ENCODE measurements around the gene ACSS1.

- TF ChIP-seq CTCF (IDR thresholded peaks at IDR 0.05) (peak; percentile 62), ZFX (IDR thresholded peaks at IDR 0.05; ENCODE audit: borderline replicate concordance) (no peak)
These were observed 19.0 kb upstream of the ACSS1 start for GRCh38 chr20:25076731-25077609.
